T-cell (primary cell): ENCODE results near the gene CRTAC1. TPM values are rescaled to one million over a fixed set of nuclear protein-coding genes. Genes with fewer than 3 reads are reported as not detected.

Source experiments
- ATAC-seq, 4 experiments: fragments of 200-7000 bp in 3 of 4; fragments of 150-1000 bp in 1 of 4; cut with Tn5 transposase; replicated peaks in 1 of 4; 1 replicate in 3 of 4; 2 replicates in 1 of 4; pipeline ENCODE4 v1.10.0; 2021; ENCODE audit warnings: moderate library complexity in 3 of 4, mild to moderate bottlenecking in 2 of 4, moderate number of reproducible peaks in 1 of 4
- CTCF ChIA-PET, 2 donors: fragments of 300-600 bp; sonication (Branson Sonifier 250); formaldehyde crosslinking; loops; one replicate each; lab custom pipeline; 2022; ENCODE audit warnings: antibody characterized with exemption in 2 of 2; lab: Charles Lee
- POLR2A ChIA-PET, 2 donors: fragments of 300-600 bp; sonication (Branson Sonifier 250); formaldehyde crosslinking; loops; one replicate each; lab custom pipeline; 2022; ENCODE audit warnings: antibody characterized with exemption in 2 of 2; lab: Charles Lee
- DNase-seq, 35 experiments: peaks; one replicate each; pipeline versions ENCODE4 v3.0.0 to v3.0.0-alpha.2; 2013 to 2023
- H3K27ac ChIP-seq: one replicate; pipeline ENCODE4 v1.5.1; 2013; ENCODE audit warnings: low read length
- H3K27me3 ChIP-seq, 2 experiments: replicated peaks in 1 of 2; 1 replicate in 1 of 2; 2 replicates in 1 of 2; pipeline versions ENCODE4 v1.6.1 to v1.7.0; 2013; ENCODE audit warnings: low read length in 1 of 2, mixed read lengths in 1 of 2; ENCODE audit not compliant: control insufficient read depth in 2 of 2, insufficient read depth in 2 of 2; ENCODE audit errors: extremely low read depth in 1 of 2
- H3K36me3 ChIP-seq, 2 donors: 1 replicate in 1 of 2; 2 replicates in 1 of 2; pipeline versions ENCODE4 v1.6.1 to v1.7.0; 2013; ENCODE audit warnings: low read length in 1 of 2; ENCODE audit not compliant: control insufficient read depth in 2 of 2, insufficient read depth in 1 of 2; ENCODE audit errors: extremely low read depth in 1 of 2
- H3K4me1 ChIP-seq, 2 experiments: 1 replicate in 1 of 2; 2 replicates in 1 of 2; pipeline versions ENCODE4 v1.6.1 to v1.7.0; 2013; ENCODE audit warnings: low read length in 2 of 2, mixed read lengths in 1 of 2; ENCODE audit not compliant: insufficient read depth in 2 of 2, control insufficient read depth in 1 of 2; ENCODE audit errors: extremely low read depth in 1 of 2
- H3K4me3 ChIP-seq, 2 donors: 1 replicate in 1 of 2; 2 replicates in 1 of 2; pipeline versions ENCODE4 v1.5.1 to v1.7.0; 2013; ENCODE audit warnings: mild to moderate bottlenecking in 2 of 2, low read length in 1 of 2, moderate library complexity in 1 of 2; ENCODE audit not compliant: control insufficient read depth in 1 of 2; ENCODE audit errors: extremely low read depth in 1 of 2
- H3K9me3 ChIP-seq: 2 replicates; pipeline ENCODE4 v1.7.0; 2013
- H3K27ac Mint-ChIP-seq, 2 donors: one replicate each; pipeline ENCODE4 v1.8.0; 2020 to 2021; ENCODE audit warnings: mild to moderate bottlenecking in 2 of 2, mixed read lengths in 2 of 2
- H3K27me3 Mint-ChIP-seq, 2 donors: one replicate each; pipeline ENCODE4 v1.8.0; 2021 to 2022; ENCODE audit warnings: mixed read lengths in 2 of 2
- H3K36me3 Mint-ChIP-seq: one replicate; pipeline ENCODE4 v1.8.0; 2021; ENCODE audit warnings: mixed read lengths
- H3K4me1 Mint-ChIP-seq, 3 donors: one replicate each; pipeline ENCODE4 v1.8.0; 2020 to 2022; ENCODE audit warnings: mixed read lengths in 3 of 3, mild to moderate bottlenecking in 1 of 3
- H3K4me3 Mint-ChIP-seq, 3 donors: one replicate each; pipeline ENCODE4 v1.8.0; 2020 to 2022; ENCODE audit warnings: mild to moderate bottlenecking in 3 of 3, mixed read lengths in 3 of 3, moderate library complexity in 3 of 3
- H3K9me3 Mint-ChIP-seq, 3 donors: one replicate each; pipeline ENCODE4 v1.8.0; 2020 to 2022; ENCODE audit warnings: mixed read lengths in 3 of 3
- WGBS: methylation state at CpG from one replicate; pipeline ENCODE4 v1.1.5; 2013; ENCODE audit warnings: missing lambda C conversion rate; ENCODE audit not compliant: insufficient coverage; 5-methylcytosine and 5-hydroxymethylcytosine counted together
- total RNA-seq, 35 experiments: library from RNA in 6 of 35; stranded (reverse) in 6 of 35; fragments of 120-200 nt in 1 of 35; gene quantifications; one replicate each; pipeline versions ENCODE4 v1.2.1 to v1.2.4 and lab custom pipeline; 2013 to 2026

Gene CRTAC1
- total RNA-seq, 5 donors from 2014 or later (not counting 1 experiment from before 2014, with no cell fraction given) = 0.20 to 0.22 TPM; not detected in 3

DNA sequence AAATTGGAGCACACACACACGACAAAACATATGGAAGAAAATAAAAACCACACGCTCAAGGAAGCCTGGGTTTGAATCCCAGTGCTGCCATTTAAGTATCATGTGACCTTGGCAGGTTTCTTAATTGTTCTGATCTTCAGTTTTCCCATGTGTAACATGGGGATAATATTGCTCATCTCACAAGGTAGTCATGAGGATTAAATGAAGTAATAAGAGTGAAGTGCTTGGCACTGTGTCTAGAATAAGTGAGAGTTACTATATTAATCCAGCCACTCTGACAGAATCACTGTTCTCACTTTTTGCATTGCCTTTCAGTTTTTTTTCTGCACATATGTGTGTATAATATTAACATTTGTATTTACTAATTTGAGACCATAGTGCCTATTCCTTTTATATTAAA is 137.5 kb downstream of the CRTAC1 start:
- WGBS = no CpG with 5 or more reads among the region's 2 CpGs
- POLR2A ChIA-PET = no interaction called here

DNA sequence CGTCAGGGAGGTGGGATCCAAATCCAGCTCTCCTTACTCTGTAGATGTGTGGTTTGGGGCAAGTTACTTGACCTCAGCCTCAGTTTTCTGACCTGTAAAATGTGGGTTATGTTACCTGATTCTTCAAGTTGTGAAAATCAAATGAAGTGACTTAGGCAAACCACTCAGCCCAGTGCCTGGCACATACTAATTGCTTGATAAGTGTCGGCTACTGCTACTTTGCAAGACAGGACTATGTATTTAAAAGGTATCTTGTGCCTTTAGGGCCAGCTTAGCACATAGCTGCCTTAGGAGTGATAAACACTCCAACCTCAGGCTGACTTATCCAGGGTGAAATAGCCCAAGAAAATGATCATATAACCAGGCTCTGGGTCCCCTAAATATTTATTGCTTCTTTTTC is 137.9 kb downstream of the CRTAC1 start:
- H3K27me3 Mint-ChIP-seq = peaks cover 3 to 11% of the 10 kb centered on the region in 2 donors
- Histone ChIP-seq H3K4me3 (no peak overlapping the region), H3K9me3 (no peaks in the 10 kb centered on the region), H3K36me3 (no peaks in the 10 kb centered on the region), H3K27ac (no peak overlapping the region), H3K27me3 (peaks cover 0 to 41% of the 10 kb centered on the region in 2 experiments), H3K4me1 (no peaks in the 10 kb centered on the region)
- H3K4me3 Mint-ChIP-seq = no peak overlapping the region
- H3K27ac Mint-ChIP-seq = no peak overlapping the region
- ATAC-seq (no peak), DNase-seq (no peak)
- no peaks in the 10 kb centered on the region for H3K36me3 Mint-ChIP-seq
- ChIA-PET POLR2A (no interaction called here), CTCF (no interaction called here)
- H3K9me3 Mint-ChIP-seq = no peaks in the 10 kb centered on the region
- no peaks in the 10 kb centered on the region for H3K4me1 Mint-ChIP-seq
- no CpG with 5 or more reads among the region's 2 CpGs for WGBS

More for the DNA sequence above, 137.5 kb downstream of the CRTAC1 start:
- H3K4me3 ChIP-seq = no peak overlapping the region
- no peaks in the 10 kb centered on the region for H3K9me3 ChIP-seq
- Mint-ChIP-seq H3K36me3 (no peaks in the 10 kb centered on the region), H3K27ac (no peak overlapping the region), H3K4me1 (no peaks in the 10 kb centered on the region), H3K27me3 (peaks cover 2 to 10% of the 10 kb centered on the region in 2 donors), H3K4me3 (no peak overlapping the region), H3K9me3 (no peaks in the 10 kb centered on the region)
- H3K27ac ChIP-seq = no peak overlapping the region
- CTCF ChIA-PET = no interaction called here
- DNase-seq (no peak), ATAC-seq (no peak)
- no peaks in the 10 kb centered on the region for H3K36me3 ChIP-seq
- peaks cover 0 to 39% of the 10 kb centered on the region in 2 experiments for H3K27me3 ChIP-seq
- H3K4me1 ChIP-seq = no peaks in the 10 kb centered on the region

DNA sequence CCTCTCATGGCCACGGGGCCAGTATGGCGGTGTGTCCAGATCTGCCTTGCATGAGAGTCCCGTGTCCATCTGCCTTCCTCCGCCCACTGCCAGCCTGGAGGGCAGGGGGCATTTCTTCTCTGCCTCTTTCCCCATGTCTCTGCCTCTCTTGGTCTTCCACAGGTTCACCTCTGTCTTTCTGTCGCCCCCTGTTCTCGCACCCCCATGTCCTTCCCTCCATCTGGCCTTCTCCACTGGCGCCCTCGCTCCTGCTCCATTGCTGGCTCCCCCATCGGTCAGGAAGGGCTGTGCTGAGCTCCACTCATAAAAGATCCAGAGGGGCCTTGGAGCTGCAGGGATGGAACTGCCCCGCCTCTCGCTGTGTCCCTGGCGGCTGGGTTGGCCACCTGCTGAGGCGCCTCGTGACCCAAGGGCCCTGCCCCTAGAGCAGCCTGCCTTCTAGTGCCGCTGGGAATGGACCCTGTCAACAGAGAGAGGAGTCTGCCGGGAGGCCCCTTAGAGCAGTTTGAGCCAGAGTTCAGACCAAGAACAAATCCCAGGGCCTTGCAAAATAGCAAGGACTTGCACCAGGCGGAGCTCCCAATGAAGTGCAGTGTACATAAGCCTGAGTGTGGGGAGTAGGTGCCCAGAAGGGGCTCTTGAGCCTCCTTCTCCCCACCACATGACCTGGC is 138.8 kb downstream of the CRTAC1 start:
- ChIA-PET POLR2A (no interaction called here), CTCF (interaction anchor here in 1 of 2 donors (0.6 kb wide), 1 partner anchor 15 kb away, joined by 3 read pairs; no protein-coding TSS in a partner anchor)
- Mint-ChIP-seq H3K36me3 (no peaks in the 10 kb centered on the region), H3K27ac (no peak overlapping the region), H3K9me3 (no peaks in the 10 kb centered on the region), H3K4me1 (no peaks in the 10 kb centered on the region), H3K27me3 (peaks cover 3 to 11% of the 10 kb centered on the region in 2 donors), H3K4me3 (no peak overlapping the region)
- no peaks in the 10 kb centered on the region for H3K9me3 ChIP-seq
- DNase-seq = no peak
- H3K27me3 ChIP-seq = peaks cover 0 to 39% of the 10 kb centered on the region in 2 experiments
- no peaks in the 10 kb centered on the region for H3K36me3 ChIP-seq
- no peaks in the 10 kb centered on the region for H3K4me1 ChIP-seq
- 89% methylated on average over 16 of the region's 17 CpGs for WGBS
- no peak for ATAC-seq
- H3K4me3 ChIP-seq = no peak overlapping the region
- no peak overlapping the region for H3K27ac ChIP-seq

DNA sequence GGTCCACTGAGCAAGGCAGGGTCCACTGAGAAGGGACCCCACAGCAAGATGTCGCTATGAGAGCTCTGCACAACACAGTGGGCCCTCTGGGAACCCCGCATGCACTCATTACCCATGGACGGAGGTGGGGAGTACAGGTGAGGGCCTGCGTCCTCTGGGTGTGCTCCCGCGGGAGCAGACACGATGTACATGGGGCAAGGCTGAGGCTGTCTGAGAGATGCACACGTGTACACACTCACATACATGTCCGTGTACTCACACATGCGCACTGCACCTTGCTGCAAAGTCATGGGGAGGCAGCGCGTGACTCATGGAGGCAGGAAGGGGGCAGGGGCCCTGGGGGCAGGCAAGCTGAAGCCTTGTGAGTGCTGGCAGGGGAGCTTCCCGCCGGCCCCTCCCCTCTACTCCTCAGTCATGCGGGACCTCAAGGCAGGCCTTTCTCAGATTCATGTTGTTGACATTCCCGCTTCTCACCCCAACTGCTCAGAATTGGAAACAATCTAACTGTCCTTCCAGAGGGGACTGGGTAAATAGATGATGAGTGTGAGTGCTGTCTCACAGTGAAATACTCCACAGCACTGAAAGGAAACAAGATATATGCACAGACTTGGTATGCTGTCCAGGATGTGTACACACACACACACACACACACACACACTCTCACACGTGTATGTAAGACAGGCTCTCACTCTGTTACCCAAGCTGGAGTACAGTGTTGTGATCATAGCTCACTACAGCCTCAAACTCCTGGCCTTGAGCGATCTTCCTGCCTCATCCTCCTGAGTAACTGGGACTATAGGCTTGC is 140.8 kb downstream of the CRTAC1 start:
- Histone ChIP-seq H3K9me3 (no peaks in the 10 kb centered on the region), H3K4me3 (no peak overlapping the region), H3K36me3 (no peaks in the 10 kb centered on the region), H3K27me3 (peaks cover 0 to 25% of the 10 kb centered on the region in 2 experiments), H3K4me1 (no peaks in the 10 kb centered on the region), H3K27ac (no peak overlapping the region)
- POLR2A ChIA-PET = no interaction called here
- Mint-ChIP-seq H3K4me3 (no peak overlapping the region), H3K4me1 (no peaks in the 10 kb centered on the region), H3K36me3 (no peaks in the 10 kb centered on the region), H3K9me3 (no peaks in the 10 kb centered on the region), H3K27me3 (peaks cover 3 to 5% of the 10 kb centered on the region in 2 donors), H3K27ac (no peak overlapping the region)
- ATAC-seq (no peak), DNase-seq (peak in 1 of 35 experiments; percentile 83)
- CTCF ChIA-PET = no interaction called here
- 57% methylated on average over 7 of the region's 18 CpGs for WGBS

DNA sequence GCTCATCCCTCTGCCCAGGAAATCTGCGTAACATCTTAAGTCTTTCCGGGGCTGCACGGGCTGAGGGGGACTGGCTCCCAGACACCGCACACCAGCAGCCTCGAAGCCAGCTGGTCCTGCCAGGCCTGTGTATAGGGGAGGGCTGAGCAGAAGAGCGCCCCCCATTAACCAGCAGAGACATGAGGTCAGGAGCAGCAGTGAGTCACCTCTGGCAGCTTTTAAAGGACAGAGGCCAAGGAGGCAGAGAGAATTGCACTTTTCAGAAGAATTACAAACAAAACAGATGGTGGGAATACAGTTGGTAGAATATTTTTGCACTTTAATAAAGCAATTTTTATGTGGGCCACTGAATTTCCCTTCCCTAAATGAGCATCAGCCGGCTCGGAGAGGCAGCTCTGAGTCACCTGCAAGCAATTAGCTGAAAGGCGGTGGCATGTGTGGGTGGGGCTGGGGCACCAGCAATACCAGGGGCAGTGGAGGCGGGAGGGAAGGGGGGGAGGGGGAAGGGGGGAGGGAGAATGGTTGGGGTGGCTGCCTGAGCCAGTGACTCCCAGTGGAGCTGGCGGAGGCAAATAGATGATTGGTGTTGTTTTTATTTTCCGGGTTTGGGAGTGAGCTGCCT is 141.7 kb downstream of the CRTAC1 start:
- H3K4me1 Mint-ChIP-seq = no peaks in the 10 kb centered on the region
- ChIA-PET CTCF (interaction anchor here in 1 of 2 donors (0.7 kb wide), 1 partner anchor 751 kb away, joined by 3 read pairs; no protein-coding TSS in a partner anchor), POLR2A (interaction anchor here in 1 of 2 donors (0.6 kb wide), 1 partner anchor 51 kb away, joined by 5 read pairs; no protein-coding TSS in a partner anchor)
- H3K36me3 Mint-ChIP-seq = no peaks in the 10 kb centered on the region
- Histone ChIP-seq H3K27ac (no peak overlapping the region), H3K9me3 (no peaks in the 10 kb centered on the region), H3K27me3 (peaks cover 0 to 21% of the 10 kb centered on the region in 2 experiments), H3K4me1 (no peaks in the 10 kb centered on the region), H3K36me3 (no peaks in the 10 kb centered on the region), H3K4me3 (no peak overlapping the region)
- no peak overlapping the region for H3K27ac Mint-ChIP-seq
- ATAC-seq (no peak), DNase-seq (no peak)
- WGBS = 92% methylated on average over 6 of the region's 12 CpGs
- no peak overlapping the region for H3K4me3 Mint-ChIP-seq
- H3K27me3 Mint-ChIP-seq = peaks cover 3 to 5% of the 10 kb centered on the region in 2 donors
- H3K9me3 Mint-ChIP-seq = no peaks in the 10 kb centered on the region

DNA sequence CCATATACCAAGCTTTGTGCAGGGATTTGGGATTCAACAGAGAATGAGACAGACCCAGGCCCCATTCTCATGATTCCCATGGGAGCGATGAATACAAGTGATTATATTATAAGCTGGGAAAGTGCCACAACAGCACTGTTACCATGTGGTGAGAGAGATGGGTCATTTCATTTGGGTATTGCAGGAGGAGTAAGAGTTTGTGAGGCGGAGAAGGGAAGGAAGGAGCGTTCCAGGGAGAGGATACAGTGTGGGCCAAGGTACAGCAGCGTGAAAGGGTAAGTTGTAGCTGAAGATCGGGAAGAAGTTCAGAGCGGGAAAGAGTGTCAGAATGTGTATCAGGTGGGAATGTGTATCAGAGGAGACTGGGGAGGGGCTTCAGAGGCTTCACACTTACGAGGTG is 142.3 kb downstream of the CRTAC1 start:
- Histone ChIP-seq H3K4me3 (no peak overlapping the region), H3K36me3 (no peaks in the 10 kb centered on the region), H3K4me1 (peaks cover 0 to under 1% of the 10 kb centered on the region in 2 experiments), H3K27ac (no peak overlapping the region), H3K9me3 (no peaks in the 10 kb centered on the region), H3K27me3 (peaks cover 0 to 21% of the 10 kb centered on the region in 2 experiments)
- Mint-ChIP-seq H3K9me3 (no peaks in the 10 kb centered on the region), H3K4me3 (no peak overlapping the region), H3K27me3 (peaks cover 3 to 5% of the 10 kb centered on the region in 2 donors), H3K27ac (no peak overlapping the region), H3K4me1 (no peaks in the 10 kb centered on the region), H3K36me3 (no peaks in the 10 kb centered on the region)
- ATAC-seq (no peak), DNase-seq (no peak)
- POLR2A ChIA-PET = no interaction called here
- 98% methylated on average over 6 of the region's 7 CpGs for WGBS
- CTCF ChIA-PET = no interaction called here
